Activated T-cell treated with anti-CD3 and anti-CD28 coated beads, Interleukin-2, amount 50 U/mL, for 24 hours (primary cell): ENCODE data around the gene IL1RAPL2.
"Not testable (repeated sequence)": the region's sequence is repeated elsewhere in the genome, so short reads cannot be mapped to it uniquely, and the experiment has no call there.

Source experiments
- DNase-seq: peaks from one replicate; pipeline ENCODE4 v3.0.0-alpha.2; 2020
- H3K27ac Mint-ChIP-seq: 2 replicates; pipeline ENCODE4 v1.8.0; 2020; ENCODE audit warnings: mild to moderate bottlenecking, mixed read lengths
- H3K27me3 Mint-ChIP-seq: 2 replicates; pipeline ENCODE4 v1.8.0; 2020; ENCODE audit warnings: mixed read lengths
- H3K36me3 Mint-ChIP-seq: 2 replicates; pipeline ENCODE4 v1.8.0; 2020; ENCODE audit warnings: low read depth, mixed read lengths
- H3K4me1 Mint-ChIP-seq: 2 replicates; pipeline ENCODE4 v1.8.0; 2020; ENCODE audit warnings: low read depth, mixed read lengths
- H3K4me3 Mint-ChIP-seq: 2 replicates; pipeline ENCODE4 v1.8.0; 2020; ENCODE audit warnings: mild to moderate bottlenecking, moderate library complexity, mixed read lengths
- H3K9me3 Mint-ChIP-seq: 2 replicates; pipeline ENCODE4 v1.8.0; 2020; ENCODE audit warnings: mixed read lengths

The IL1RAPL2 gene

GRCh38 chrX:105755109-105755508 lies 1189.1 kb downstream of the IL1RAPL2 start:
- H3K27me3 Mint-ChIP-seq, result peaks cover 10% of the 10 kb centered on the region
- no peak overlapping the region for H3K27ac Mint-ChIP-seq

GRCh38 chrX:105758754-105759153 lies 1192.8 kb downstream of the IL1RAPL2 start:
- H3K9me3 Mint-ChIP-seq, result no peaks in the 10 kb centered on the region
- no peak overlapping the region for H3K4me3 Mint-ChIP-seq
- no peaks in the 10 kb centered on the region for H3K4me1 Mint-ChIP-seq
- no peak for DNase-seq
- H3K36me3 Mint-ChIP-seq, result no peaks in the 10 kb centered on the region
- no peak overlapping the region for H3K27ac Mint-ChIP-seq
- peaks cover 12% of the 10 kb centered on the region for H3K27me3 Mint-ChIP-seq

More at GRCh38 chrX:105755109-105755508, 1189.1 kb downstream of the IL1RAPL2 start:
- Mint-ChIP-seq H3K4me3 (no peak overlapping the region), H3K9me3 (no peaks in the 10 kb centered on the region), H3K36me3 (no peaks in the 10 kb centered on the region), H3K4me1 (no peaks in the 10 kb centered on the region)
- DNase-seq, result no peak

- no peak overlapping the region for H3K4me3 Mint-ChIP-seq
- peaks cover 12% of the 10 kb centered on the region for H3K27me3 Mint-ChIP-seq
- H3K4me1 Mint-ChIP-seq, result no peaks in the 10 kb centered on the region
- H3K36me3 Mint-ChIP-seq, result no peaks in the 10 kb centered on the region
- no peak overlapping the region for H3K27ac Mint-ChIP-seq
- DNase-seq, result no peak
- no peaks in the 10 kb centered on the region for H3K9me3 Mint-ChIP-seq
Measured at GRCh38 chrX:105759598-105759997, 1193.6 kb downstream of the IL1RAPL2 start.

GRCh38 chrX:105765691-105766090 lies 1199.7 kb downstream of the IL1RAPL2 start:
- H3K9me3 Mint-ChIP-seq, result no peaks in the 10 kb centered on the region
- H3K27me3 Mint-ChIP-seq, result peaks cover 15% of the 10 kb centered on the region
- H3K4me3 Mint-ChIP-seq, result no peak overlapping the region
- H3K36me3 Mint-ChIP-seq, result no peaks in the 10 kb centered on the region
- H3K4me1 Mint-ChIP-seq, result no peaks in the 10 kb centered on the region
- H3K27ac Mint-ChIP-seq, result no peak overlapping the region
- DNase-seq, result no peak

GRCh38 chrX:105773801-105774200 lies 1207.8 kb downstream of the IL1RAPL2 start:
- Mint-ChIP-seq H3K4me3 (no peak overlapping the region), H3K27me3 (peaks cover 42% of the 10 kb centered on the region), H3K9me3 (no peaks in the 10 kb centered on the region), H3K4me1 (no peaks in the 10 kb centered on the region), H3K27ac (no peak overlapping the region), H3K36me3 (no peaks in the 10 kb centered on the region)
- DNase-seq, result no peak

GRCh38 chrX:105775679-105776078 lies 1209.7 kb downstream of the IL1RAPL2 start:
- Mint-ChIP-seq H3K4me3 (no peak overlapping the region), H3K27ac (no peak overlapping the region), H3K36me3 (no peaks in the 10 kb centered on the region), H3K27me3 (peaks cover 34% of the 10 kb centered on the region), H3K4me1 (no peaks in the 10 kb centered on the region), H3K9me3 (no peaks in the 10 kb centered on the region)
- DNase-seq, result no peak

GRCh38 chrX:105781804-105782203 lies 1215.8 kb downstream of the IL1RAPL2 start:
- H3K27ac Mint-ChIP-seq, result no peak overlapping the region
- peaks cover 9% of the 10 kb centered on the region for H3K27me3 Mint-ChIP-seq
- H3K4me1 Mint-ChIP-seq, result no peaks in the 10 kb centered on the region
- no peak overlapping the region for H3K4me3 Mint-ChIP-seq
- no peak for DNase-seq
- no peaks in the 10 kb centered on the region for H3K36me3 Mint-ChIP-seq
- no peaks in the 10 kb centered on the region for H3K9me3 Mint-ChIP-seq

GRCh38 chrX:105796877-105797276 lies 1230.9 kb downstream of the IL1RAPL2 start:
- not testable (repeated sequence) for H3K9me3 Mint-ChIP-seq, H3K4me1 Mint-ChIP-seq, H3K4me3 Mint-ChIP-seq, DNase-seq, H3K27me3 Mint-ChIP-seq, H3K27ac Mint-ChIP-seq, H3K36me3 Mint-ChIP-seq

GRCh38 chrX:105803891-105804290 lies 1237.9 kb downstream of the IL1RAPL2 start:
- Mint-ChIP-seq H3K9me3 (peaks cover 2% of the 10 kb centered on the region), H3K36me3 (no peaks in the 10 kb centered on the region), H3K27me3 (no peaks in the 10 kb centered on the region), H3K27ac (no peak overlapping the region), H3K4me1 (no peaks in the 10 kb centered on the region), H3K4me3 (no peak overlapping the region)
- no peak for DNase-seq

GRCh38 chrX:105805655-105806054 lies 1239.7 kb downstream of the IL1RAPL2 start:
- not testable (repeated sequence) for H3K4me3 Mint-ChIP-seq, H3K27ac Mint-ChIP-seq, H3K36me3 Mint-ChIP-seq, H3K9me3 Mint-ChIP-seq, H3K4me1 Mint-ChIP-seq, H3K27me3 Mint-ChIP-seq, DNase-seq

- no peak for DNase-seq
- no peak overlapping the region for H3K27ac Mint-ChIP-seq
- peaks cover 69% of the 10 kb centered on the region for H3K27me3 Mint-ChIP-seq
- no peaks in the 10 kb centered on the region for H3K4me1 Mint-ChIP-seq
- H3K36me3 Mint-ChIP-seq, result no peaks in the 10 kb centered on the region
- H3K4me3 Mint-ChIP-seq, result no peak overlapping the region
- H3K9me3 Mint-ChIP-seq, result no peaks in the 10 kb centered on the region
Measured at GRCh38 chrX:105816517-105816916, 1250.5 kb downstream of the IL1RAPL2 start.
